ENCODE measurements around the gene SORT1. TPM values are rescaled to one million over a fixed set of nuclear protein-coding genes. Genes with fewer than 3 reads are reported as not detected.
A peak's percentile ranks its signal among the peaks of the same experiment; 100 is the strongest.

SORT1 gene
- total and polyA plus RNA-seq, 2 of the 13 experiments (the other 11 are each of a cell fraction or from before 2014, with no cell fraction given), result 32.4 to 93.0 TPM

- 0 out of 2 replicates have a peak, but pooled peaks have one; percentile 36 for TF ChIP-seq ZNF337 (CRISPR knock-in tag; IDR thresholded peaks at IDR 0.05; ENCODE audit: borderline replicate concordance, low read depth)
- TF ChIP-seq ZNF343 (CRISPR knock-in tag; IDR thresholded peaks at IDR 0.05), result no peak
- TF ChIP-seq NPAS2 (CRISPR knock-in tag; IDR thresholded peaks at IDR 0.05; ENCODE audit: borderline replicate concordance), result no peak
- TF ChIP-seq ZFP62 (CRISPR knock-in tag; IDR thresholded peaks at IDR 0.05), result no peak
- TF ChIP-seq RELA (CRISPR knock-in tag; IDR thresholded peaks at IDR 0.05), result no peak
- no peak for TF ChIP-seq CEBPZ (IDR thresholded peaks at IDR 0.05; ENCODE audit: low read length)
- TF ChIP-seq GRHL1 (CRISPR knock-in tag; conservative IDR thresholded peaks at IDR 0.05), result no peak
- TF ChIP-seq NFKB2 (CRISPR knock-in tag; IDR thresholded peaks at IDR 0.05; ENCODE audit: borderline replicate concordance), result peak; percentile 95; the same call in 1 of the 2 replicates
- no peak for TF ChIP-seq SAFB2 (CRISPR knock-in tag; IDR thresholded peaks at IDR 0.05; ENCODE audit: borderline replicate concordance, low read depth)
- peak; percentile 96 for TF ChIP-seq FOXA3 (CRISPR knock-in tag; IDR thresholded peaks at IDR 0.05)
- TF ChIP-seq RFXANK (CRISPR knock-in tag; IDR thresholded peaks at IDR 0.05), result no peak
- peak; percentile 16 to 57; a peak in 1 of 4 replicates for TF ChIP-seq NR2F1 (CRISPR knock-in tag; IDR thresholded peaks at IDR 0.05)
- peak; percentile 73 for TF ChIP-seq GFI1 (CRISPR knock-in tag; IDR thresholded peaks at IDR 0.05; ENCODE audit: borderline replicate concordance)
- peak; percentile 57; the same call in 1 of the 2 replicates for TF ChIP-seq ZNF605 (CRISPR knock-in tag; IDR thresholded peaks at IDR 0.05)
- no peak for TF ChIP-seq PCBP1 (IDR thresholded peaks at IDR 0.05; ENCODE audit: borderline replicate concordance, low read depth, low read length)
- no peak for TF ChIP-seq NCOA5 (CRISPR knock-in tag; IDR thresholded peaks at IDR 0.05)
- TF ChIP-seq ZNF629 (CRISPR knock-in tag; conservative IDR thresholded peaks at IDR 0.05), result no peak
- TF ChIP-seq ZNF598 (CRISPR knock-in tag; IDR thresholded peaks at IDR 0.05; ENCODE audit: borderline replicate concordance), result no peak; the same call in 1 of the 2 replicates
- TF ChIP-seq MZF1 (CRISPR knock-in tag; IDR thresholded peaks at IDR 0.05; ENCODE audit: borderline replicate concordance), result no peak
- TF ChIP-seq E2F1 (CRISPR knock-in tag; IDR thresholded peaks at IDR 0.05), result no peak
- TF ChIP-seq HMGXB4 (CRISPR knock-in tag; IDR thresholded peaks at IDR 0.05; ENCODE audit: borderline replicate concordance in 1 of 2, low read depth in 1 of 2), result peak in 1 of 2 experiments; percentile 18; a peak in 1 of 4 replicates
These were observed 98.8 kb downstream of the SORT1 start (continued) for GRCh38 chr1:109298666-109299557.
